HEK293 (cell line): Measurements from ENCODE around the gene TSPEAR.

Experiments
- CTCF ChIP-seq: fragments of 450-650 bp; formaldehyde crosslinking; IDR thresholded peaks from 2 replicates; pipeline ENCODE4 v1.5.1; 2016; ENCODE audit warnings: missing biosample characterization, missing genetic modification characterization
- HOXA7 ChIP-seq: sonication (generic); formaldehyde crosslinking; IDR thresholded peaks from 2 replicates; pipeline ENCODE4 v1.8.1; 2022; ENCODE audit warnings: missing genetic modification reagents, borderline replicate concordance
- PBX3 ChIP-seq: sonication (generic); formaldehyde crosslinking; IDR thresholded peaks from 2 replicates; pipeline ENCODE4 v1.8.1; 2022; ENCODE audit warnings: mild to moderate bottlenecking, moderate library complexity, missing genetic modification reagents
- REST ChIP-seq: fragments of 450-650 bp; formaldehyde crosslinking; IDR thresholded peaks from 2 replicates; pipeline ENCODE4 v1.5.1; 2016; ENCODE audit warnings: missing biosample characterization, missing genetic modification characterization
- ZNF114 ChIP-seq: fragments of 450-650 bp; formaldehyde crosslinking; IDR thresholded peaks from 2 replicates; pipeline ENCODE4 v1.5.0; 2017; ENCODE audit warnings: missing biosample characterization, missing genetic modification characterization
- ZNF274 ChIP-seq, 2 experiments: fragments of 200-500 bp in 1 of 2; fragments of 450-650 bp in 1 of 2; sonication (Bioruptor generic) in 1 of 2; formaldehyde crosslinking in 1 of 2; IDR thresholded peaks; 2 replicates each; pipeline versions ENCODE4 v1.5.1 to v1.6.1; 2014 to 2016; ENCODE audit warnings: borderline replicate concordance in 1 of 2, inconsistent platforms in 1 of 2, low read length in 1 of 2, missing biosample characterization in 1 of 2, missing genetic modification characterization in 1 of 2
- ZNF449 ChIP-seq: fragments of 450-650 bp; formaldehyde crosslinking; IDR thresholded peaks from 2 replicates; pipeline ENCODE4 v1.5.1; 2017; ENCODE audit warnings: missing biosample characterization, mild to moderate bottlenecking, missing genetic modification characterization, moderate library complexity
- ZNF549 ChIP-seq: fragments of 450-650 bp; IDR thresholded peaks from 2 replicates; pipeline ENCODE4 v1.5.1; 2018; ENCODE audit warnings: missing biosample characterization, missing genetic modification characterization, mild to moderate bottlenecking, inconsistent platforms, moderate library complexity
- ZNF670 ChIP-seq: fragments of 450-650 bp; formaldehyde crosslinking; IDR thresholded peaks from 2 replicates; pipeline ENCODE4 v1.5.1; 2016; ENCODE audit warnings: missing biosample characterization, missing genetic modification characterization, low read depth

GRCh38 chr21:44671911-44672310, 39.5 kb downstream of the TSPEAR start:
- TF ChIP-seq ZNF274 (IDR thresholded peaks at IDR 0.05; ENCODE audit: low read length) (no peak), ZNF274 (tag by site-specific recombination; IDR thresholded peaks at IDR 0.05; ENCODE audit: borderline replicate concordance) (no peak), ZNF670 (tag by site-specific recombination) (no peak), HOXA7 (no peak), REST (no peak), ZNF549 (no peak), CTCF (tag by site-specific recombination) (no peak), ZNF449 (tag by site-specific recombination) (no peak), ZNF114 (tag by site-specific recombination) (no peak), PBX3 (CRISPR knock-in tag) (no peak)
